Epithelial cell of esophagus (primary cell): ENCODE results near the gene ATRN.

Source experiments
- DNase-seq: peaks from one replicate; pipeline ENCODE4 v3.0.0; 2010; ENCODE audit warnings: low read depth
- H3K4me3 ChIP-seq: 2 replicates; pipeline ENCODE4 v1.5.1; 2011; ENCODE audit warnings: mild to moderate bottlenecking, low read length, control low read depth
- CTCF ChIP-seq: IDR thresholded peaks from 2 replicates; pipeline ENCODE4 v1.5.1; 2011; ENCODE audit warnings: low read depth, mild to moderate bottlenecking, low read length, control low read depth, inconsistent platforms; ENCODE audit not compliant: insufficient read depth; ENCODE audit errors: missing control alignments

Gene ATRN

GRCh38 chr20:3452690-3453089 lies 18.1 kb upstream of the ATRN start:
- peak; percentile 34 for DNase-seq
- no peak for TF ChIP-seq CTCF
- H3K4me3 ChIP-seq, result no peak overlapping the region

GRCh38 chr20:3454831-3455230 lies 16.0 kb upstream of the ATRN start:
- no peak for TF ChIP-seq CTCF
- no peak overlapping the region for H3K4me3 ChIP-seq
- DNase-seq, result no peak

- TF ChIP-seq CTCF, result no peak
These were observed 14.2 kb upstream of the ATRN start for GRCh38 chr20:3456648-3457047.

GRCh38 chr20:3459881-3460307 lies 10.9 kb upstream of the ATRN start:
- no peak overlapping the region for H3K4me3 ChIP-seq
- no peak for TF ChIP-seq CTCF
- DNase-seq, result no peak

More at GRCh38 chr20:3456648-3457047, 14.2 kb upstream of the ATRN start:
- H3K4me3 ChIP-seq, result no peak overlapping the region
- DNase-seq, result no peak

GRCh38 chr20:3461211-3461771 lies 9.5 kb upstream of the ATRN start:
- TF ChIP-seq CTCF, result no peak
- DNase-seq, result no peak
- H3K4me3 ChIP-seq, result no peak overlapping the region

GRCh38 chr20:3461911-3462677 lies 8.7 kb upstream of the ATRN start:
- no peak overlapping the region for H3K4me3 ChIP-seq
- DNase-seq, result peak; percentile 33
- no peak for TF ChIP-seq CTCF
